Measurements from ENCODE around the gene PTPN20.

DNA sequence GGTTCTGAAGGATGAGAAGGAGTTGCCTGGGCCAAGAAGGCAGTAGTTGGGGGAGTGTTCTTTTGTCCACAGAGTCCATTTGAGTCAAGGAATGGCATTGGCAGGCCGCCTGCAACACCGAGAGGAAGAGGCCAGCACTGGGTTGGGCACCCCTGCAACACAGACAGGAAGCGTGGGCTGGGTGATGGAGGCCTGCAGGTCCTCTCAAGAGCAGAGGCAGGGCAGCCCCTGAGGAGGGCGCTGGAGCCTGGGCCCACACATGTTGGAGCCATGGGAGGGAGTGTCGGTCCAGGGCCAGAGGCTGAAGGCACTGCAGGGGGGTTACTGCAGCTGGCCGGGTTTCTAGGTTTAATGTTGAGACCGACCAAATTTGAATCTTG lies 137.3 kb downstream of the PTPN20 start:
- no peak for TF ChIP-seq POLR2A (IDR thresholded peaks at IDR 0.05; ENCODE audit: low read depth, low read length)
- TF ChIP-seq POLR2AphosphoS5 (IDR thresholded peaks at IDR 0.05; ENCODE audit: low read depth, low read length) = no peak
- TF ChIP-seq TAF1 (IDR thresholded peaks at IDR 0.05; ENCODE audit: low read depth, low read length) = no peak

All from GM12891 (cell line).